ENCODE measurements around the gene NTNG2. TPM values are rescaled to one million over a fixed set of nuclear protein-coding genes. Genes with fewer than 3 reads are reported as not detected.

Gene NTNG2
- total RNA-seq, 1 donor from 2014 or later = 1.0 TPM

- H3K36me3 Mint-ChIP-seq = no peaks in the 10 kb centered on the region
- H3K9ac ChIP-seq = no peak overlapping the region
- H2AFZ ChIP-seq (replicated peaks) = no peak overlapping the region
- H3K27me3 ChIP-seq = peaks cover 45% of the 10 kb centered on the region
- peaks cover 16% of the 10 kb centered on the region for H3K4me1 Mint-ChIP-seq
- no peaks in the 10 kb centered on the region for H3K9me3 Mint-ChIP-seq
- peaks cover 25% of the 10 kb centered on the region for H3K27me3 Mint-ChIP-seq (ENCODE audit: insufficient read depth, low read depth)
- H3K27ac Mint-ChIP-seq = no peak overlapping the region
- H3K4me2 ChIP-seq = no peak overlapping the region
- H4K20me1 ChIP-seq (ENCODE audit: low read depth) = no peaks in the 10 kb centered on the region
- no peak for DNase-seq (ENCODE audit: low spot score)
- no peak overlapping the region for H3K4me3 ChIP-seq
- H3K9me3 ChIP-seq (ENCODE audit: low read depth) = no peaks in the 10 kb centered on the region
- H3K79me2 ChIP-seq (ENCODE audit: low read depth) = no peaks in the 10 kb centered on the region
- peaks cover 18% of the 10 kb centered on the region for H3K4me1 ChIP-seq
- no peak overlapping the region for H3K27ac ChIP-seq
- peaks cover 16% of the 10 kb centered on the region for H3F3A ChIP-seq (ENCODE audit: low read depth)
- H3K4me3 Mint-ChIP-seq = no peak overlapping the region
- TF ChIP-seq EZH2 (IDR thresholded peaks at IDR 0.05) (no peak), EZH2phosphoT487 (IDR thresholded peaks at IDR 0.05) (no peak), CTCF (IDR thresholded peaks at IDR 0.05) (no peak)
- H3K36me3 ChIP-seq = no peaks in the 10 kb centered on the region
Measured at GRCh38 chr9:132244582-132245455, 83.0 kb downstream of the NTNG2 start.

DNA sequence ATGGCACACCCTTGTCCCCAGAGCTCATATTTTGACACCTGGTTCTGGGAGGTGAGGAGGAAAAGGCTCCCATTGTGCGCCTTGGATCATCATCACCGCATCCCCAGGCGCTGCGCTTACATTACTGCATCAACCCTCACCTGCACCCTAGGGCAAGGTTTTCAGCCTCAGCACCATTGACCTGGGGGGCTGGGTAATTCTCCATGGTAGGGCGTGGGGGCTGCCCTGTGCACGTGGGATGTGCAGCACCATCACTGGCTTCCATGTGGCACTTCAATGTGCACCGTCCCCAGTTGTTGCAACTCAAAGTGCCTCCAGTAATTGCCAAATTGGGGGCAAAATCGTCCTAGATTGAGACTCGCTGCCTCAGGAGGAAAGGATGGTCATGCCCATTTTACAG lies 83.6 kb downstream of the NTNG2 start:
- peaks cover 14% of the 10 kb centered on the region for H3K4me1 Mint-ChIP-seq
- Histone ChIP-seq H3F3A (ENCODE audit: low read depth) (peaks cover 11% of the 10 kb centered on the region), H3K79me2 (ENCODE audit: low read depth) (no peaks in the 10 kb centered on the region), H2AFZ (replicated peaks) (no peak overlapping the region), H3K36me3 (no peaks in the 10 kb centered on the region), H3K4me1 (peaks cover 12% of the 10 kb centered on the region), H3K27ac (no peak overlapping the region), H4K20me1 (ENCODE audit: low read depth) (no peaks in the 10 kb centered on the region), H3K27me3 (peaks cover 40% of the 10 kb centered on the region), H3K4me2 (no peak overlapping the region), H3K9ac (no peak overlapping the region), H3K4me3 (no peak overlapping the region), H3K9me3 (ENCODE audit: low read depth) (no peaks in the 10 kb centered on the region)
- H3K9me3 Mint-ChIP-seq = no peaks in the 10 kb centered on the region
- DNase-seq (ENCODE audit: low spot score) = no peak
- TF ChIP-seq CTCF (IDR thresholded peaks at IDR 0.05) (no peak), EZH2 (IDR thresholded peaks at IDR 0.05) (no peak), EZH2phosphoT487 (IDR thresholded peaks at IDR 0.05) (no peak)
- H3K4me3 Mint-ChIP-seq = no peak overlapping the region
- H3K36me3 Mint-ChIP-seq = no peaks in the 10 kb centered on the region
- peaks cover 25% of the 10 kb centered on the region for H3K27me3 Mint-ChIP-seq (ENCODE audit: insufficient read depth, low read depth)
- no peak overlapping the region for H3K27ac Mint-ChIP-seq

DNA sequence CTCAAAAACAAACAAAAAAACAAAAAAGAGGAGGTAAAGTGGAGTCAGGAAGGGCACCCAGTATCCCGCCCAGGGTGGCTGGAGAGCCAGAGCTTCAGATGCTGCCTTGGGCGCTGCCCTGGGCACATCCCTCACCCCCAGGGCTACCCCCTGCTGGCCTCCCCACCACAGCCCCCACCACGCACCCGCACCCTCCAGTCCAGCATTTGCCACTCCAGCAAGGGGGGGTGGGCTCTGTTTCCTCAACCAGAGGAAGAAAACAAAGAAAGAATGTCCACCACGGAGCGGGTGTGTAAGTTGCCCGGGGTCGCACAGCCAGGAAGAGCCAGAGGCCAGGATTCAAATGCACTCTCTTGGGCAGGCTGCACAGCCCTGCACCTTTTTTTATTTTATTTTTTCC lies 86.1 kb downstream of the NTNG2 start:
- peaks cover 1% of the 10 kb centered on the region for H3K4me1 ChIP-seq
- H3K79me2 ChIP-seq (ENCODE audit: low read depth) = no peaks in the 10 kb centered on the region
- no peaks in the 10 kb centered on the region for H4K20me1 ChIP-seq (ENCODE audit: low read depth)
- H3K27ac ChIP-seq = no peak overlapping the region
- Mint-ChIP-seq H3K27ac (no peak overlapping the region), H3K9me3 (peaks cover 20% of the 10 kb centered on the region), H3K27me3 (ENCODE audit: insufficient read depth, low read depth) (peaks cover 21% of the 10 kb centered on the region), H3K36me3 (peaks cover 2% of the 10 kb centered on the region), H3K4me1 (peaks cover 4% of the 10 kb centered on the region), H3K4me3 (no peak overlapping the region)
- TF ChIP-seq EZH2 (IDR thresholded peaks at IDR 0.05) (no peak), EZH2phosphoT487 (IDR thresholded peaks at IDR 0.05) (no peak), CTCF (IDR thresholded peaks at IDR 0.05) (no peak)
- H3K4me2 ChIP-seq = no peak overlapping the region
- no peaks in the 10 kb centered on the region for H3F3A ChIP-seq (ENCODE audit: low read depth)
- no peak overlapping the region for H3K9ac ChIP-seq
- H3K27me3 ChIP-seq = peaks cover 19% of the 10 kb centered on the region
- no peak overlapping the region for H3K4me3 ChIP-seq
- DNase-seq (ENCODE audit: low spot score) = no peak
- H2AFZ ChIP-seq (replicated peaks) = no peak overlapping the region
- H3K9me3 ChIP-seq (ENCODE audit: low read depth) = peaks cover 11% of the 10 kb centered on the region
- no peaks in the 10 kb centered on the region for H3K36me3 ChIP-seq
